Measurements from ENCODE around the gene SLC32A1. TPM values are rescaled to one million over a fixed set of nuclear protein-coding genes. Genes with fewer than 3 reads are reported as not detected.

The SLC32A1 gene
- total RNA-seq, 1 experiment from 2014 or later = 0.24 TPM

DNA sequence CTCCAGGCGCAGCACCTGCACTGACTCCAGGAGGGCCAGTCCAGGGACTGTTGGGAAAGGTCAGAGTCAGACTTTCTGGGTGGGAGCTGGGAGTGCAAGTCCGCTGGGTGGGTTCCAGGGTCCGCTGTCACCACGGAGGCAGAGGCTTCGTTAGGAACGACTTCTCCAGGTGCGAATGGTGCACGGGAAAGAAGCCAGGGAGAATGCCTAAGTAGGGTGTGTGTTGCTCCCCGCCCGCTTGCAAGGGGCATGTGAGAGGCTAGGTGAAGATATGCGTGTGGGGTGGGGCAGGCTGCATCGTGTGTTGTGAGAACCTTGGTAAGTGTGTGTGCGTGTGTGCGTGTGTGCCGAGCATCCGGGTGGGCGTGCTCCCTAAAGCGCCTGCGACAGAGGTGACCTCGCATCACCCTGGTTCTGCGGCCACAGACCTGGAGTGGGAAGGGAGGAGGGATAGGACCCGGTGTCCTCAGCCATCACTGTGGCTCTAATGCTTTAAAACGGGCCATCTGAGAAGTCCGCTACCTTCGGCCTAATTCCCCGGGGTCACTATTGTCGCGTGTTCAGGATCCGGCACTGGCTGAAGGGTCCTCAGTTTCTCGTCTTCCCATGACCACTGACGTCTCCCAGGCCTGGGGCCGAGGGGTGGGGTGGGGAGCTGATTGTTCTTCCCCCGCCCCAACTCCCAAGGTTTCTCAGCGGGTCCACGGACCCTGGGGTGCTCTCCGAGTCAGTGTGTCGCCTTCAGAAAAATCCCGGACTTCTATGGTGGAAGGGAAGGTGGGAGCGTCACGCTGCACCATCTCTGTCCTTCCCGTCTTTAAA is 6.1 kb downstream of the SLC32A1 start:
- no peak overlapping the region for H3K27ac Mint-ChIP-seq
- Histone ChIP-seq H3K18ac (ENCODE audit: insufficient read length, low read depth, low read length) (no peak overlapping the region), H2BK5ac (ENCODE audit: insufficient read length, low read length) (no peak overlapping the region), H4K20me1 (ENCODE audit: control insufficient read depth, insufficient read depth, insufficient read length) (no peaks in the 10 kb centered on the region), H2BK120ac (ENCODE audit: low read depth, low read length, poor library complexity, severe bottlenecking) (no peak overlapping the region), H2BK20ac (ENCODE audit: low read depth, low read length, poor library complexity, severe bottlenecking) (no peak overlapping the region), H3K79me1 (ENCODE audit: insufficient read depth, low read depth, low read length, poor library complexity, severe bottlenecking) (no peaks in the 10 kb centered on the region), H4K8ac (replicated peaks; ENCODE audit: insufficient read length, low read depth, low read length) (no peak overlapping the region), H3K79me2 (ENCODE audit: insufficient read depth, low read length) (0 out of 2 replicates have a peak, but pooled peaks cover 3% of the 10 kb centered on the region), H3K27ac (ENCODE audit: insufficient read length, low read depth, low read length) (no peak overlapping the region), H2AFZ (ENCODE audit: low read length) (no peak overlapping the region), H2AK5ac (ENCODE audit: insufficient read length, low read length) (no peak overlapping the region), H3K23me2 (ENCODE audit: insufficient read length, low read depth, low read length, poor library complexity, severe bottlenecking) (peaks cover 21% of the 10 kb centered on the region), H3K14ac (ENCODE audit: insufficient read depth, low read length) (no peak overlapping the region), H4K5ac (ENCODE audit: insufficient read length, low read depth, low read length) (no peak overlapping the region), H2BK12ac (ENCODE audit: insufficient read length, low read depth, low read length) (no peak overlapping the region), H3K4me1 (ENCODE audit: insufficient read depth, low read length) (peaks cover 9% of the 10 kb centered on the region; the same call in 1 of the 2 replicates), H3T11ph (ENCODE audit: low read length) (no peak overlapping the region), H3K23ac (ENCODE audit: insufficient read length, low read depth, low read length) (no peak overlapping the region), H3K4me2 (ENCODE audit: insufficient read depth, insufficient read length, low read length) (peak overlapping the region; percentile 67), H3K9ac (ENCODE audit: extremely low read depth, insufficient read length, low read length) (no peak overlapping the region), H3K27me3 (ENCODE audit: insufficient read depth, low read length) (peaks cover 52% of the 10 kb centered on the region), H2BK15ac (ENCODE audit: low read depth, low read length) (no peak overlapping the region), H4K91ac (ENCODE audit: insufficient read length, low read depth, low read length) (no peak overlapping the region), H3K9me3 (ENCODE audit: control insufficient read depth, low read depth, low read length) (no peaks in the 10 kb centered on the region), H3K4ac (ENCODE audit: low read depth, low read length) (no peak overlapping the region), H3K56ac (ENCODE audit: insufficient read length, low read depth, low read length) (no peak overlapping the region)
- TF ChIP-seq, protein P1, sequence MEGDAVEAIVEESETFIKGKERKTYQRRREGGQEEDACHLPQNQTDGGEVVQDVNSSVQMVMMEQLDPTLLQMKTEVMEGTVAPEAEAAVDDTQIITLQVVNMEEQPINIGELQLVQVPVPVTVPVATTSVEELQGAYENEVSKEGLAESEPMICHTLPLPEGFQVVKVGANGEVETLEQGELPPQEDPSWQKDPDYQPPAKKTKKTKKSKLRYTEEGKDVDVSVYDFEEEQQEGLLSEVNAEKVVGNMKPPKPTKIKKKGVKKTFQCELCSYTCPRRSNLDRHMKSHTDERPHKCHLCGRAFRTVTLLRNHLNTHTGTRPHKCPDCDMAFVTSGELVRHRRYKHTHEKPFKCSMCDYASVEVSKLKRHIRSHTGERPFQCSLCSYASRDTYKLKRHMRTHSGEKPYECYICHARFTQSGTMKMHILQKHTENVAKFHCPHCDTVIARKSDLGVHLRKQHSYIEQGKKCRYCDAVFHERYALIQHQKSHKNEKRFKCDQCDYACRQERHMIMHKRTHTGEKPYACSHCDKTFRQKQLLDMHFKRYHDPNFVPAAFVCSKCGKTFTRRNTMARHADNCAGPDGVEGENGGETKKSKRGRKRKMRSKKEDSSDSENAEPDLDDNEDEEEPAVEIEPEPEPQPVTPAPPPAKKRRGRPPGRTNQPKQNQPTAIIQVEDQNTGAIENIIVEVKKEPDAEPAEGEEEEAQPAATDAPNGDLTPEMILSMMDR (conservative IDR thresholded peaks at IDR 0.05) = no peak
- peaks cover 99% of the 10 kb centered on the region for H3K27me3 Mint-ChIP-seq (ENCODE audit: low read depth)
- DNase-seq = no peak
- WGBS (ENCODE audit: extremely low coverage, insufficient read length, low lambda C conversion rate) = no CpG with 5 or more reads among the region's 41 CpGs
- peak overlapping the region; percentile 31 to 78; a peak in 4 of 5 replicates for H3K4me3 Mint-ChIP-seq
- H3K9me3 Mint-ChIP-seq = peaks cover 4 to 10% of the 10 kb centered on the region in 2 experiments; a peak in 4 of 5 replicates
- peaks cover 50 to 59% of the 10 kb centered on the region in 2 experiments for H3K4me1 Mint-ChIP-seq
- H3K36me3 Mint-ChIP-seq (ENCODE audit: insufficient read depth in 1 of 3, low read depth in 3 of 3) = peaks cover 0 to 2% (median 0%) of the 10 kb centered on the region in 3 experiments; a peak in 1 of 7 replicates

All from H9 (cell line).